ENCODE measurements around the gene LRP1. TPM values are rescaled to one million over a fixed set of nuclear protein-coding genes. Genes with fewer than 3 reads are reported as not detected.

LRP1 gene
- total and polyA plus RNA-seq, 4 donors = 87.5 to 375 (median 139) TPM

DNA sequence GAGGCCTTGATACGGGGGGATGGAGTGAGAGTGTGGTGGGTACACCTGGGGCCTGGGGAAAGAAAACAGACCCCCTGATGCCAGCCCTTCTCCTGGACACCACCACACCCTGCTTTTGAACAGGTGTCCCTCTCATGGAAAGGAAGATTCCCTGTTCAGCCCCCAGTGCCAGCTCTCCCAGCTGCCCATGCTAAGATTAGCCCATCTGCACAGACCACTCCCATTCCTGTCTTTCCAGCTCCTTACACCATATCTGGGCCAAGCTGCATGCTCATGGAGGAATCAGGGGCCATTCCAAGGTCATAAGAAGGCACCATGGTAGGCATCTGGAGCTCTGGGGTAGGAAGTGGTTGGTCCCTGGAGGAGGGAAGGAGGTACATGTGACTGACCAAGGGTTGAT lies 29.7 kb upstream of the LRP1 start:
- WGBS = 91% methylated on average over 1 of the region's 1 CpG
- no peak for DNase-seq (ENCODE audit: low spot score)
- TF ChIP-seq RAD21 (IDR thresholded peaks at IDR 0.05) (no peak), HNF4A (conservative IDR thresholded peaks at IDR 0.05) (no peak), YY1 (IDR thresholded peaks at IDR 0.05) (no peak), EGR1 (IDR thresholded peaks at IDR 0.05; ENCODE audit: low read depth in 2 of 2) (no peak), NR2F2 (IDR thresholded peaks at IDR 0.05) (no peak), FOXA2 (IDR thresholded peaks at IDR 0.05) (no peak), FOXA1 (IDR thresholded peaks at IDR 0.05) (no peak), JUND (IDR thresholded peaks at IDR 0.05) (no peak), GABPA (IDR thresholded peaks at IDR 0.05 in 1 of 2, conservative IDR thresholded peaks at IDR 0.05 in 1 of 2) (no peak), HNF4G (IDR thresholded peaks at IDR 0.05) (no peak)
- TF ChIP-seq, protein P1, sequence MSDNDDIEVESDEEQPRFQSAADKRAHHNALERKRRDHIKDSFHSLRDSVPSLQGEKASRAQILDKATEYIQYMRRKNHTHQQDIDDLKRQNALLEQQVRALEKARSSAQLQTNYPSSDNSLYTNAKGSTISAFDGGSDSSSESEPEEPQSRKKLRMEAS (IDR thresholded peaks at IDR 0.05) = no peak
- TF ChIP-seq, protein P2, sequence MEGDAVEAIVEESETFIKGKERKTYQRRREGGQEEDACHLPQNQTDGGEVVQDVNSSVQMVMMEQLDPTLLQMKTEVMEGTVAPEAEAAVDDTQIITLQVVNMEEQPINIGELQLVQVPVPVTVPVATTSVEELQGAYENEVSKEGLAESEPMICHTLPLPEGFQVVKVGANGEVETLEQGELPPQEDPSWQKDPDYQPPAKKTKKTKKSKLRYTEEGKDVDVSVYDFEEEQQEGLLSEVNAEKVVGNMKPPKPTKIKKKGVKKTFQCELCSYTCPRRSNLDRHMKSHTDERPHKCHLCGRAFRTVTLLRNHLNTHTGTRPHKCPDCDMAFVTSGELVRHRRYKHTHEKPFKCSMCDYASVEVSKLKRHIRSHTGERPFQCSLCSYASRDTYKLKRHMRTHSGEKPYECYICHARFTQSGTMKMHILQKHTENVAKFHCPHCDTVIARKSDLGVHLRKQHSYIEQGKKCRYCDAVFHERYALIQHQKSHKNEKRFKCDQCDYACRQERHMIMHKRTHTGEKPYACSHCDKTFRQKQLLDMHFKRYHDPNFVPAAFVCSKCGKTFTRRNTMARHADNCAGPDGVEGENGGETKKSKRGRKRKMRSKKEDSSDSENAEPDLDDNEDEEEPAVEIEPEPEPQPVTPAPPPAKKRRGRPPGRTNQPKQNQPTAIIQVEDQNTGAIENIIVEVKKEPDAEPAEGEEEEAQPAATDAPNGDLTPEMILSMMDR (IDR thresholded peaks at IDR 0.05; ENCODE audit: low read depth, low read length, missing input control) = no peak
- TF ChIP-seq, protein P3, sequence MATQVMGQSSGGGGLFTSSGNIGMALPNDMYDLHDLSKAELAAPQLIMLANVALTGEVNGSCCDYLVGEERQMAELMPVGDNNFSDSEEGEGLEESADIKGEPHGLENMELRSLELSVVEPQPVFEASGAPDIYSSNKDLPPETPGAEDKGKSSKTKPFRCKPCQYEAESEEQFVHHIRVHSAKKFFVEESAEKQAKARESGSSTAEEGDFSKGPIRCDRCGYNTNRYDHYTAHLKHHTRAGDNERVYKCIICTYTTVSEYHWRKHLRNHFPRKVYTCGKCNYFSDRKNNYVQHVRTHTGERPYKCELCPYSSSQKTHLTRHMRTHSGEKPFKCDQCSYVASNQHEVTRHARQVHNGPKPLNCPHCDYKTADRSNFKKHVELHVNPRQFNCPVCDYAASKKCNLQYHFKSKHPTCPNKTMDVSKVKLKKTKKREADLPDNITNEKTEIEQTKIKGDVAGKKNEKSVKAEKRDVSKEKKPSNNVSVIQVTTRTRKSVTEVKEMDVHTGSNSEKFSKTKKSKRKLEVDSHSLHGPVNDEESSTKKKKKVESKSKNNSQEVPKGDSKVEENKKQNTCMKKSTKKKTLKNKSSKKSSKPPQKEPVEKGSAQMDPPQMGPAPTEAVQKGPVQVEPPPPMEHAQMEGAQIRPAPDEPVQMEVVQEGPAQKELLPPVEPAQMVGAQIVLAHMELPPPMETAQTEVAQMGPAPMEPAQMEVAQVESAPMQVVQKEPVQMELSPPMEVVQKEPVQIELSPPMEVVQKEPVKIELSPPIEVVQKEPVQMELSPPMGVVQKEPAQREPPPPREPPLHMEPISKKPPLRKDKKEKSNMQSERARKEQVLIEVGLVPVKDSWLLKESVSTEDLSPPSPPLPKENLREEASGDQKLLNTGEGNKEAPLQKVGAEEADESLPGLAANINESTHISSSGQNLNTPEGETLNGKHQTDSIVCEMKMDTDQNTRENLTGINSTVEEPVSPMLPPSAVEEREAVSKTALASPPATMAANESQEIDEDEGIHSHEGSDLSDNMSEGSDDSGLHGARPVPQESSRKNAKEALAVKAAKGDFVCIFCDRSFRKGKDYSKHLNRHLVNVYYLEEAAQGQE (IDR thresholded peaks at IDR 0.05) = no peak
- H3K4me1 ChIP-seq (ENCODE audit: control insufficient read depth in 4 of 4, insufficient read depth in 4 of 4, low read length in 3 of 4) = peaks cover 7 to 22% (median 13%) of the 10 kb centered on the region in 4 donors
- H3K36me3 ChIP-seq (ENCODE audit: control insufficient read depth in 4 of 4, insufficient read depth in 3 of 4, low read depth in 1 of 4, low read length in 3 of 4) = peaks cover 6 to 53% (median 38%) of the 10 kb centered on the region in 4 donors
- H3K9ac ChIP-seq (ENCODE audit: low read depth in 1 of 2, low read length in 2 of 2) = no peak overlapping the region
- no peaks in the 10 kb centered on the region for H3K27me3 ChIP-seq (ENCODE audit: control insufficient read depth in 4 of 4, insufficient read depth in 4 of 4, low read length in 3 of 4)
- H3K4me3 ChIP-seq (ENCODE audit: low read depth in 1 of 3, low read length in 3 of 3) = no peak overlapping the region
- H3K27ac ChIP-seq (ENCODE audit: low read depth in 1 of 2, low read length in 2 of 2) = no peak overlapping the region
- no peaks in the 10 kb centered on the region for H3K9me3 ChIP-seq (ENCODE audit: control insufficient read depth in 4 of 4, low read length in 3 of 4)

DNA sequence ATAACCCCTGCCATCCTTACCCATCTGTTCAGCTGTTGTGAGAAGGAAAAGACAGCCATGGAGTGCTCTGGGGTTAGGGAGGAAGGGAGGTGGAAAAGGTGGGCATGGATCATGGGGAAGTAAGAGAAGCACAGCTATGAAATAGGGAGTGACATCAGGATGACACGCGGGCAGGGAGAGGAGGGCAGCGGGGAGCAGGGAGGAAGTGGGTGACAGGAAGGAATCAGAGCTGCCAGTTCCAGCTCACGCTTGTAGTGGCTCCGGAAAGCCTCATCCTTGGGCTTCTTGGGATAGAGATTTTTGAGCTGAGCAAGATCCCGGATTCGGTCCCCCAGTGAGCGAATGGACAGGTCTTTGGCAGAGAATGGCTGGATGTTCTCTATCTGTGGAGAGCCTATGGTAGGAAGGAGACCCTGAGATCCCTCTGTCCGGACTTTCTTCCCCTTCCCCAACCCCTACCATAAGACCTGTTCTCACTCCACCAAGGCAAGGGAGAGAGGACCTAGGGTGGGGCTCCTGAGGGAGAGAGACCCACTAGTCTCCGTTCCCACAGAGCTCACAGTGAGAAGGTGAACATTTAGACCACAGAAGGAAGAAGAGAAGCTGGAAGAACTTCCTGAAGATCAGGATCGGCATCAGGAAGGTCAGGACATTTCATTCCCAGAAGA lies 29.1 kb upstream of the LRP1 start:
- no peaks in the 10 kb centered on the region for H3K27me3 ChIP-seq (ENCODE audit: control insufficient read depth in 4 of 4, insufficient read depth in 4 of 4, low read length in 3 of 4)
- TF ChIP-seq TAF1 (conservative IDR thresholded peaks at IDR 0.05) (no peak), HNF4A (conservative IDR thresholded peaks at IDR 0.05) (no peak), HNF4G (IDR thresholded peaks at IDR 0.05) (no peak), FOXA1 (IDR thresholded peaks at IDR 0.05) (no peak), FOXA2 (IDR thresholded peaks at IDR 0.05) (no peak), RXRA (IDR thresholded peaks at IDR 0.05) (no peak), EGR1 (IDR thresholded peaks at IDR 0.05; ENCODE audit: low read depth in 2 of 2) (no peak)
- TF ChIP-seq, protein P4, sequence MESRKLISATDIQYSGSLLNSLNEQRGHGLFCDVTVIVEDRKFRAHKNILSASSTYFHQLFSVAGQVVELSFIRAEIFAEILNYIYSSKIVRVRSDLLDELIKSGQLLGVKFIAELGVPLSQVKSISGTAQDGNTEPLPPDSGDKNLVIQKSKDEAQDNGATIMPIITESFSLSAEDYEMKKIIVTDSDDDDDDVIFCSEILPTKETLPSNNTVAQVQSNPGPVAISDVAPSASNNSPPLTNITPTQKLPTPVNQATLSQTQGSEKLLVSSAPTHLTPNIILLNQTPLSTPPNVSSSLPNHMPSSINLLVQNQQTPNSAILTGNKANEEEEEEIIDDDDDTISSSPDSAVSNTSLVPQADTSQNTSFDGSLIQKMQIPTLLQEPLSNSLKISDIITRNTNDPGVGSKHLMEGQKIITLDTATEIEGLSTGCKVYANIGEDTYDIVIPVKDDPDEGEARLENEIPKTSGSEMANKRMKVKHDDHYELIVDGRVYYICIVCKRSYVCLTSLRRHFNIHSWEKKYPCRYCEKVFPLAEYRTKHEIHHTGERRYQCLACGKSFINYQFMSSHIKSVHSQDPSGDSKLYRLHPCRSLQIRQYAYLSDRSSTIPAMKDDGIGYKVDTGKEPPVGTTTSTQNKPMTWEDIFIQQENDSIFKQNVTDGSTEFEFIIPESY (IDR thresholded peaks at IDR 0.05) = no peak
- TF ChIP-seq, protein P2 (IDR thresholded peaks at IDR 0.05; ENCODE audit: low read depth, low read length, missing input control) = no peak
- TF ChIP-seq, protein P1 (IDR thresholded peaks at IDR 0.05) = no peak
- peaks cover 7 to 21% (median 10%) of the 10 kb centered on the region in 4 donors for H3K4me1 ChIP-seq (ENCODE audit: control insufficient read depth in 4 of 4, insufficient read depth in 4 of 4, low read length in 3 of 4)
- DNase-seq (ENCODE audit: low spot score) = no peak
- peak overlapping the region; percentile 1 to 23 for H3K27ac ChIP-seq (ENCODE audit: low read depth in 1 of 2, low read length in 2 of 2)
- peaks cover 7 to 57% (median 39%) of the 10 kb centered on the region in 4 donors for H3K36me3 ChIP-seq (ENCODE audit: control insufficient read depth in 4 of 4, insufficient read depth in 3 of 4, low read depth in 1 of 4, low read length in 3 of 4)
- H3K9ac ChIP-seq (ENCODE audit: low read depth in 1 of 2, low read length in 2 of 2) = no peak overlapping the region
- 80% methylated on average over 11 of the region's 11 CpGs for WGBS
- H3K9me3 ChIP-seq (ENCODE audit: control insufficient read depth in 4 of 4, low read length in 3 of 4) = no peaks in the 10 kb centered on the region
- no peak overlapping the region for H3K4me3 ChIP-seq (ENCODE audit: low read depth in 1 of 3, low read length in 3 of 3)
